ENCODE results near the gene IGFL2. TPM values are rescaled to one million over a fixed set of nuclear protein-coding genes. Genes with fewer than 3 reads are reported as not detected.
"Not testable (repeated sequence)": the region's sequence is repeated elsewhere in the genome, so short reads cannot be mapped to it uniquely, and the experiment has no call there.

IGFL2 gene
- total and polyA plus RNA-seq, 12 donors = 0.44 TPM; not detected in 11

- TF ChIP-seq CTCF (IDR thresholded peaks at IDR 0.05) = no peak
- intact Hi-C loops (cut with DNase I) = no loop called here
- H3K9me3 ChIP-seq = no peaks in the 10 kb centered on the region
- no peaks in the 10 kb centered on the region for H3K36me3 ChIP-seq
- H3K27me3 ChIP-seq = peaks cover 0 to 54% (median 6%) of the 10 kb centered on the region in 7 donors
- 88 to 89% methylated on average over 5 of the region's 5 CpGs for WGBS, 2 donors
- ATAC-seq (no peak), DNase-seq (no peak)
- no peak overlapping the region for H3K27ac ChIP-seq
- no peak overlapping the region for H3K4me3 ChIP-seq
- H3K4me1 ChIP-seq = no peaks in the 10 kb centered on the region
Measured at GRCh38 chr19:46150606-46151005, 2.6 kb downstream of the IGFL2 start.

- no peak overlapping the region for H3K27ac ChIP-seq
- no peak for ATAC-seq
- H3K4me3 ChIP-seq = no peak overlapping the region
- intact Hi-C loops (cut with DNase I) = no loop called here
- no peaks in the 10 kb centered on the region for H3K36me3 ChIP-seq
- no peaks in the 10 kb centered on the region for H3K9me3 ChIP-seq
- H3K4me1 ChIP-seq = no peaks in the 10 kb centered on the region
- DNase-seq = no peak
- peaks cover 0 to 70% (median 12%) of the 10 kb centered on the region in 7 donors for H3K27me3 ChIP-seq
- 80 to 82% methylated on average over 3 of the region's 3 CpGs for WGBS, 2 donors
- TF ChIP-seq CTCF (IDR thresholded peaks at IDR 0.05) = no peak
Measured at GRCh38 chr19:46155237-46155636, 7.2 kb downstream of the IGFL2 start.

GRCh38 chr19:46159418-46160232, 11.6 kb downstream of the IGFL2 start:
- DNase-seq (no peak), ATAC-seq (no peak)
- TF ChIP-seq CTCF (IDR thresholded peaks at IDR 0.05) = no peak
- H3K27me3 ChIP-seq = peaks cover 0 to 38% (median 6%) of the 10 kb centered on the region in 7 donors
- H3K4me1 ChIP-seq = no peaks in the 10 kb centered on the region
- H3K36me3 ChIP-seq = no peaks in the 10 kb centered on the region
- H3K27ac ChIP-seq = no peak overlapping the region
- WGBS, 2 donors = 63 to 71% methylated on average over 4 of the region's 4 CpGs
- intact Hi-C loops (cut with DNase I) = no loop called here
- peaks cover 0 to 20% (median 5%) of the 10 kb centered on the region in 11 donors for H3K9me3 ChIP-seq
- H3K4me3 ChIP-seq = no peak overlapping the region

GRCh38 chr19:46160233-46160775, 12.3 kb downstream of the IGFL2 start:
- Histone ChIP-seq H3K4me3 (no peak overlapping the region), H3K27ac (no peak overlapping the region), H3K9me3 (peaks cover 0 to 20% (median 5%) of the 10 kb centered on the region in 11 donors), H3K36me3 (no peaks in the 10 kb centered on the region), H3K27me3 (peaks cover 0 to 32% (median 6%) of the 10 kb centered on the region in 7 donors), H3K4me1 (no peaks in the 10 kb centered on the region)
- DNase-seq = no peak
- WGBS, 2 donors = 93 to 95% methylated on average over 7 of the region's 7 CpGs
- intact Hi-C loops (cut with DNase I) = no loop called here
- TF ChIP-seq CTCF (IDR thresholded peaks at IDR 0.05) = no peak
- no peak for ATAC-seq

GRCh38 chr19:46161642-46162257, 13.7 kb downstream of the IGFL2 start:
- WGBS, 2 donors = 80 to 84% methylated on average over 2 of the region's 2 CpGs
- H3K27me3 ChIP-seq = peaks cover 0 to 22% (median 6%) of the 10 kb centered on the region in 7 donors
- intact Hi-C loops (cut with DNase I) = not testable (repeated sequence)

More at GRCh38 chr19:46161642-46162257, 13.7 kb downstream of the IGFL2 start:
- ATAC-seq, H3K4me3 ChIP-seq, H3K4me1 ChIP-seq, H3K36me3 ChIP-seq, H3K27ac ChIP-seq, DNase-seq: not testable (repeated sequence)
- peaks cover 0 to 20% (median 5%) of the 10 kb centered on the region in 11 donors for H3K9me3 ChIP-seq
